ENCODE data around the gene UGGT1.
"Not testable (repeated sequence)": the region's sequence is repeated elsewhere in the genome, so short reads cannot be mapped to it uniquely, and the experiment has no call there.

UGGT1 gene

GRCh38 chr2:128177315-128177714, 86.3 kb downstream of the UGGT1 start:
- DNase-seq (ENCODE audit: low spot score): no peak

- DNase-seq (ENCODE audit: low spot score): no peak
Measured at GRCh38 chr2:128178149-128178649, 87.2 kb downstream of the UGGT1 start.

- peak; percentile 46 for DNase-seq (ENCODE audit: low spot score)
Measured at GRCh38 chr2:128178650-128179460, 87.9 kb downstream of the UGGT1 start.

GRCh38 chr2:128179461-128179755, 88.4 kb downstream of the UGGT1 start:
- no peak for DNase-seq (ENCODE audit: low spot score)

- no peak for DNase-seq (ENCODE audit: low spot score)
Measured at GRCh38 chr2:128180031-128180430, 89.0 kb downstream of the UGGT1 start.

- DNase-seq (ENCODE audit: low spot score): no peak
Measured at GRCh38 chr2:128185576-128185975, 94.6 kb downstream of the UGGT1 start.

- DNase-seq (ENCODE audit: low spot score): no peak
Measured at GRCh38 chr2:128187032-128187654, 96.1 kb downstream of the UGGT1 start.

GRCh38 chr2:128195435-128195984, 104.5 kb downstream of the UGGT1 start:
- no peak for DNase-seq (ENCODE audit: low spot score)

GRCh38 chr2:128196026-128196425, 105.0 kb downstream of the UGGT1 start:
- DNase-seq (ENCODE audit: low spot score): no peak

GRCh38 chr2:128196471-128196931, 105.5 kb downstream of the UGGT1 start:
- DNase-seq (ENCODE audit: low spot score): no peak

- no peak for DNase-seq (ENCODE audit: low spot score)
Measured at GRCh38 chr2:128197059-128197458, 106.1 kb downstream of the UGGT1 start.

GRCh38 chr2:128198656-128199055, 107.7 kb downstream of the UGGT1 start:
- DNase-seq (ENCODE audit: low spot score): no peak

- no peak for DNase-seq (ENCODE audit: low spot score)
Measured at GRCh38 chr2:128199141-128199540, 108.1 kb downstream of the UGGT1 start.

GRCh38 chr2:128202791-128203190, 111.8 kb downstream of the UGGT1 start:
- no peak for DNase-seq (ENCODE audit: low spot score)

GRCh38 chr2:128206245-128206644, 115.2 kb downstream of the UGGT1 start:
- no peak for DNase-seq (ENCODE audit: low spot score)

- no peak for DNase-seq (ENCODE audit: low spot score)
Measured at GRCh38 chr2:128208023-128208422, 117.0 kb downstream of the UGGT1 start.

GRCh38 chr2:128208631-128209324, 117.8 kb downstream of the UGGT1 start:
- not testable (repeated sequence) for DNase-seq (ENCODE audit: low spot score)

GRCh38 chr2:128214251-128214650, 123.3 kb downstream of the UGGT1 start:
- no peak for DNase-seq (ENCODE audit: low spot score)

- no peak for DNase-seq (ENCODE audit: low spot score)
Measured at GRCh38 chr2:128214866-128215460, 124.0 kb downstream of the UGGT1 start.

- no peak for DNase-seq (ENCODE audit: low spot score)
Measured at GRCh38 chr2:128215897-128216642, 125.1 kb downstream of the UGGT1 start.

- no peak for DNase-seq (ENCODE audit: low spot score)
Measured at GRCh38 chr2:128217671-128218070, 126.7 kb downstream of the UGGT1 start.

All from CD4-positive, alpha-beta T cell treated with Interleukin-2 at 100 ng/mL for 4 hours (primary cell).